HepG2 (cell line): Measurements from ENCODE around the gene GPR162. TPM values are rescaled to one million over a fixed set of nuclear protein-coding genes. Genes with fewer than 3 reads are reported as not detected.

Experiments used
- ATAC-seq: fragments of 200-7000 bp; cut with Tn5 transposase; 3 replicates; pipeline ENCODE4 v1.9.1; 2020; ENCODE audit warnings: mild to moderate bottlenecking, moderate library complexity
- BruUV-seq: library from RNA; stranded (reverse); fragments of 400-500 nt; replicated peaks from 2 replicates; lab custom pipeline; 2021; lab: Mats Ljungman, UMichigan
- CTCF ChIA-PET: fragments of 300-600 bp; formaldehyde crosslinking; extraction: SDS; loops from one replicate; lab custom pipeline; 2021; ENCODE audit warnings: low total read pairs, inconsistent platforms, low intra/inter-chr PET ratio; lab: Yijun Ruan, JAX
- POLR2A ChIA-PET: fragments of 350-600 bp; sonication (Branson Sonifier 250); formaldehyde crosslinking; loops from one replicate; lab custom pipeline; 2020; ENCODE audit warnings: antibody characterized with exemption, inconsistent platforms; lab: Yijun Ruan, JAX
- DNase-seq: peaks from one replicate; pipeline ENCODE4 v3.0.0-alpha.2; 2015; ENCODE audit warnings: low spot score
- FAIRE-seq: peaks from 3 replicates; lab custom pipeline; 2011; peaks lifted over from hg19 to GRCh38; lab: Jason Lieb, UNC
- H2AFZ ChIP-seq: one replicate; pipeline ENCODE4 v1.6.1; 2011; ENCODE audit warnings: low read length, inconsistent platforms
- H3K27ac ChIP-seq: fragments of 300-600 bp; 3 replicates; pipeline ENCODE4 v1.8.0; 2011; ENCODE audit warnings: mixed run types, mild to moderate bottlenecking, mixed read lengths, low read length, inconsistent platforms; ENCODE audit not compliant: insufficient read depth; ENCODE audit errors: extremely low read length
- H3K27me3 ChIP-seq, 2 experiments: fragments of 200-600 bp in 1 of 2; 2 replicates in 1 of 2; 3 replicates in 1 of 2; pipeline versions ENCODE4 v1.6.0 to v1.8.0; 2011; ENCODE audit warnings: low read length in 2 of 2, mild to moderate bottlenecking in 2 of 2, moderate library complexity in 2 of 2, inconsistent platforms in 1 of 2; ENCODE audit not compliant: insufficient read depth in 2 of 2, control insufficient read depth in 1 of 2
- H3K36me3 ChIP-seq, 2 experiments: fragments of 200-600 bp in 1 of 2; replicated peaks in 1 of 2; 2 replicates in 1 of 2; 3 replicates in 1 of 2; pipeline versions ENCODE4 v1.5.1 to v1.8.0; 2011; ENCODE audit warnings: low read length in 2 of 2, inconsistent platforms in 1 of 2; ENCODE audit not compliant: insufficient read depth in 2 of 2, control insufficient read depth in 1 of 2
- H3K4me1 ChIP-seq: 2 replicates; pipeline ENCODE4 v1.5.1; 2012; ENCODE audit warnings: low read length, inconsistent platforms; ENCODE audit not compliant: insufficient read depth
- H3K4me2 ChIP-seq: 2 replicates; pipeline ENCODE4 v1.6.0; 2011; ENCODE audit warnings: low read depth, low read length, inconsistent platforms
- H3K4me3 ChIP-seq, 3 experiments: fragments of 200-600 bp in 1 of 3; sonication (generic), shearing (Covaris generic) in 1 of 3; replicated peaks in 1 of 3; 2 replicates each; pipeline ENCODE4 v1.5.1; 2011 to 2016; ENCODE audit warnings: low read length in 3 of 3, inconsistent platforms in 2 of 3, low read depth in 2 of 3, mild to moderate bottlenecking in 2 of 3, control low read depth in 1 of 3, mixed read lengths in 1 of 3; ENCODE audit not compliant: insufficient read depth in 1 of 3
- H3K79me2 ChIP-seq: one replicate; pipeline ENCODE4 v1.6.1; 2011; ENCODE audit warnings: low read length, inconsistent platforms; ENCODE audit not compliant: insufficient read depth
- H3K9ac ChIP-seq: 2 replicates; pipeline ENCODE4 v1.6.0; 2011; ENCODE audit warnings: mild to moderate bottlenecking, low read depth, low read length, inconsistent platforms; ENCODE audit not compliant: insufficient read depth
- H3K9me3 ChIP-seq: 2 replicates; pipeline ENCODE4 v1.5.1; 2012; ENCODE audit warnings: mild to moderate bottlenecking, low read length
- H4K20me1 ChIP-seq: 2 replicates; pipeline ENCODE4 v1.6.0; 2011; ENCODE audit warnings: inconsistent platforms, mild to moderate bottlenecking, low read length, moderate library complexity; ENCODE audit not compliant: insufficient read depth
- ATF1 ChIP-seq: IDR thresholded peaks from 2 replicates; pipeline ENCODE4 v1.6.1; 2016; ENCODE audit warnings: mild to moderate bottlenecking, control low read depth
- BRD4 ChIP-seq: sonication (generic); formaldehyde crosslinking; IDR thresholded peaks from 2 replicates; pipeline ENCODE4 v1.4.0; 2020; ENCODE audit warnings: missing genetic modification reagents
- CREM ChIP-seq, 2 experiments: sonication (generic) in 1 of 2; formaldehyde crosslinking in 1 of 2; IDR thresholded peaks; 2 replicates each; pipeline versions ENCODE4 v1.4.0 to v1.6.1; 2016 to 2020; ENCODE audit warnings: antibody characterized with exemption in 1 of 2, mild to moderate bottlenecking in 1 of 2, missing genetic modification reagents in 1 of 2
- GABPA ChIP-seq, 2 experiments: IDR thresholded peaks; 2 replicates each; pipeline ENCODE4 v1.6.1; 2011 to 2016; ENCODE audit warnings: low read depth in 2 of 2, low read length in 1 of 2, missing biosample characterization in 1 of 2, missing genetic modification characterization in 1 of 2
- MED8 ChIP-seq: sonication (generic); formaldehyde crosslinking; IDR thresholded peaks from 2 replicates; pipeline ENCODE4 v1.8.1; 2023; ENCODE audit warnings: mild to moderate bottlenecking, missing genetic modification reagents; ENCODE audit not compliant: insufficient replicate concordance
- MEIS2 ChIP-seq: sonication (generic); formaldehyde crosslinking; IDR thresholded peaks from 2 replicates; pipeline ENCODE4 v1.9.0; 2021; ENCODE audit warnings: mild to moderate bottlenecking, missing genetic modification reagents
- MTA1 ChIP-seq: sonication (generic); formaldehyde crosslinking; IDR thresholded peaks from 2 replicates; pipeline ENCODE4 v1.4.0; 2020; ENCODE audit warnings: missing genetic modification reagents, mild to moderate bottlenecking, borderline replicate concordance
- NAIF1 ChIP-seq: sonication (generic); formaldehyde crosslinking; IDR thresholded peaks from 2 replicates; pipeline ENCODE4 v1.5.0; 2020; ENCODE audit warnings: mild to moderate bottlenecking, missing genetic modification reagents, borderline replicate concordance
- NFKBIZ ChIP-seq: IDR thresholded peaks from 2 replicates; pipeline ENCODE4 v1.6.1; 2018; ENCODE audit warnings: missing genetic modification reagents, missing compliant biosample characterization
- PAWR ChIP-seq: sonication (generic); formaldehyde crosslinking; IDR thresholded peaks from 2 replicates; pipeline ENCODE4 v1.4.0; 2020; ENCODE audit warnings: missing genetic modification reagents, mild to moderate bottlenecking, borderline replicate concordance
- PITX1 ChIP-seq: sonication (generic); formaldehyde crosslinking; IDR thresholded peaks from 2 replicates; pipeline ENCODE4 v1.5.1; 2020; ENCODE audit warnings: mild to moderate bottlenecking, missing genetic modification reagents
- TAF1 ChIP-seq: sonication (generic); formaldehyde crosslinking; IDR thresholded peaks from 2 replicates; pipeline ENCODE4 v1.4.0; 2020; ENCODE audit warnings: missing genetic modification reagents
- YEATS4 ChIP-seq: sonication (generic); formaldehyde crosslinking; IDR thresholded peaks from 2 replicates; pipeline ENCODE4 v1.4.0; 2020; ENCODE audit warnings: missing genetic modification reagents, borderline replicate concordance
- ZFP37 ChIP-seq: sonication (generic); formaldehyde crosslinking; IDR thresholded peaks from 2 replicates; pipeline ENCODE4 v1.4.0; 2020; ENCODE audit warnings: missing genetic modification reagents, borderline replicate concordance
- ZNF331 ChIP-seq: sonication (generic); formaldehyde crosslinking; IDR thresholded peaks from 2 replicates; pipeline ENCODE4 v1.4.0; 2020; ENCODE audit warnings: missing genetic modification reagents
- ZNF777 ChIP-seq: sonication (generic); formaldehyde crosslinking; IDR thresholded peaks from 2 replicates; pipeline ENCODE4 v1.4.0; 2020; ENCODE audit warnings: missing genetic modification reagents
- WGBS: methylation state at CpG from one replicate; pipeline ENCODE4 v1.1.6; 2017; ENCODE audit warnings: low lambda C conversion rate; 5-methylcytosine and 5-hydroxymethylcytosine counted together
- in situ Hi-C: cut with HindIII; loops from 2 replicates; pipeline ENCODE4 v1.10.0; 2017; ENCODE audit warnings: low pct_unique_long_range_greater_than_20kb; ENCODE audit not compliant: extremely low pct_ligation_motif_present
- intact Hi-C: fragments of 100-400 bp; cut with micrococcal nuclease; formaldehyde crosslinking; loops from one replicate; pipeline ENCODE4 v1.10.0; 2022; ENCODE audit not compliant: unreplicated experiment
- polyA plus RNA-seq, 8 experiments: library from polyadenylated mRNA; depleted of rRNA in 3 of 8; stranded (reverse) in 7 of 8; unstranded in 1 of 8; fragments of >200 nt; fragmentation: Illumina TruSeq in 4 of 8; extraction: Trizol in 4 of 8; gene quantifications; 2 replicates each; pipeline versions ENCODE4 v1.2.1 to v1.2.3, GENCODE V29; 2011 to 2016; ENCODE audit warnings: low read depth in 4 of 8, missing spikeins in 1 of 8, mixed read lengths in 1 of 8; ENCODE audit not compliant: insufficient read depth in 1 of 8
- total RNA-seq, 5 experiments: library from RNA; depleted of rRNA; stranded (reverse); fragments of >200 nt; fragmentation: Illumina TruSeq; extraction: Trizol; gene quantifications; 2 replicates each; pipeline ENCODE4 v1.2.3, GENCODE V29; 2016; ENCODE audit warnings: low read depth in 1 of 5
- TF ChIP-seq, protein P1 (sequence below): sonication (generic); formaldehyde crosslinking; IDR thresholded peaks from 2 replicates; pipeline ENCODE4 v1.8.1; 2023; ENCODE audit warnings: mild to moderate bottlenecking, missing genetic modification reagents
- TF ChIP-seq, protein P2 (sequence below): sonication (generic); formaldehyde crosslinking; IDR thresholded peaks from 2 replicates; pipeline ENCODE4 v1.9.0; 2021; ENCODE audit warnings: missing genetic modification reagents, borderline replicate concordance

Gene GPR162
- total and polyA plus RNA-seq, 2 of the 13 experiments (the other 11 are each of a cell fraction or from before 2014, with no cell fraction given), result 0.08 TPM; not detected in 1

DNA sequence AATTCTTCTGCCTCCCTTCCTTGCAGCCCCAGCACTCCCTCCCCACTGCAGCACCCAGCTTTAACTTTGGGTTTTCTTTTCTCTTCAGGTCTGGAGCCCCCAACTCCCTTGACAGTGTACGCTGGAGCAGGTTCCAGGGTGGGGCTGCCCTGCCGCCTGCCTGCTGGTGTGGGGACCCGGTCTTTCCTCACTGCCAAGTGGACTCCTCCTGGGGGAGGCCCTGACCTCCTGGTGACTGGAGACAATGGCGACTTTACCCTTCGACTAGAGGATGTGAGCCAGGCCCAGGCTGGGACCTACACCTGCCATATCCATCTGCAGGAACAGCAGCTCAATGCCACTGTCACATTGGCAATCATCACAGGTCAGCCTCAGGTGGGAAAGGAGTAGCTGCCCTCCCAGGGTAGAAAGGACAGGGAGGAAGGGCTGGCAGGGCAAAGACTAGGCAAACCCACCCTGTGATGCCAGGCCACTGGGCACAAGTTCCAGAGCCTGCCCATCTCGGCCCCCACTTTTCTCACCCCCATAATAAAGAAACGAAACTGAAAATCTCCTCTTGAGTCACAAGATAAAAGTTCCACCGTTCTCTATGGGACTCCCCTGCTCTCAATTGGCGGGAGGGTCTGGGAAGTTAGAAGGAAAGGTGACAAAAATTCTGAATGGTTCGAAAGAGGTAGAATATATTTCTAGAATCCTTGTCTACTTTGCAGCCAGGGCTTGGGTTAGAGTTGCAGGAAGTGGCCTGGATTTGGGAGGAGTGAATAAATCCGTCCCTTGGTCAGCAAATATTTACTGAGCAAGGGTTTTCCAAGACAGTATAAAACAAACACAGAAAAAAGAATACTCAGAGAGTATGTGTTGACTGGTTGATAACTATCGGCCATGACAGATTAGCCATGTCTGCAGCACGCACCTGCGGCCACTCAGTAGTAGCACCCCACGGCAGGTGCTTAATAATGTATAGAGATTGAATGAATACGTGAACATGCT is 46.1 kb upstream of the GPR162 start:
- DNase-seq, result peak; percentile 60
- Histone ChIP-seq H3K79me2 (no peaks in the 10 kb centered on the region), H3K9me3 (no peaks in the 10 kb centered on the region), H4K20me1 (no peaks in the 10 kb centered on the region), H3K9ac (no peak overlapping the region), H3K36me3 (0 out of 5 replicates have a peak, but pooled peaks cover 0 to 4% of the 10 kb centered on the region in 2 experiments), H3K4me3 (peak overlapping the region in 1 of 3 experiments; percentile 35; a peak in 2 of 6 replicates), H3K4me2 (peak overlapping the region; percentile 52), H2AFZ (no peak overlapping the region), H3K27ac (no peak overlapping the region), H3K27me3 (no peaks in the 10 kb centered on the region; a peak in 1 of 5 replicates), H3K4me1 (peaks cover 91% of the 10 kb centered on the region)
- in situ Hi-C loops (no loop called here), intact Hi-C loops (no loop called here)
- ATAC-seq, result peak; percentile 2; the same call in 1 of the 3 replicates
- no TSS peak for BruUV-seq
- ChIA-PET CTCF (no interaction called here), POLR2A (interaction anchor here (0.5 to 5.5 kb wide), 3 partner anchors 9 to 52 kb away, joined by 3 to 59 read pairs (median 17); partner anchors contain the start of genes COPS7A, MLF2 and PTMS)
- WGBS, result 15% methylated on average over 14 of the region's 16 CpGs
- peak; percentile 85 for FAIRE-seq
- TF ChIP-seq TAF1 (CRISPR knock-in tag) (no peak), ATF1 (CRISPR knock-in tag) (peak; percentile 43; the same call in 1 of the 2 replicates), YEATS4 (CRISPR knock-in tag) (peak; percentile 67; the same call in 1 of the 2 replicates), ZNF331 (CRISPR knock-in tag) (peak; percentile 57; the same call in 1 of the 2 replicates), MEIS2 (CRISPR knock-in tag) (peak; percentile 77; the same call in 1 of the 2 replicates), MED8 (CRISPR knock-in tag) (peak; percentile 36), PAWR (CRISPR knock-in tag) (no peak), ZFP37 (CRISPR knock-in tag) (0 out of 2 replicates have a peak, but pooled peaks have one; percentile 51), PITX1 (CRISPR knock-in tag) (peak; percentile 93), NFKBIZ (CRISPR knock-in tag) (0 out of 2 replicates have a peak, but pooled peaks have one; percentile 43), CREM (IDR thresholded peaks at IDR 0.05) (peak; percentile 81), CREM (CRISPR knock-in tag; IDR thresholded peaks at IDR 0.05) (no peak), GABPA (IDR thresholded peaks at IDR 0.05; ENCODE audit: low read depth, low read length) (no peak), GABPA (CRISPR knock-in tag; IDR thresholded peaks at IDR 0.05; ENCODE audit: low read depth) (peak; percentile 53), BRD4 (CRISPR knock-in tag) (no peak), NAIF1 (CRISPR knock-in tag) (no peak), MTA1 (no peak), ZNF777 (0 out of 2 replicates have a peak, but pooled peaks have one; percentile 39)
- TF ChIP-seq, protein P1, sequence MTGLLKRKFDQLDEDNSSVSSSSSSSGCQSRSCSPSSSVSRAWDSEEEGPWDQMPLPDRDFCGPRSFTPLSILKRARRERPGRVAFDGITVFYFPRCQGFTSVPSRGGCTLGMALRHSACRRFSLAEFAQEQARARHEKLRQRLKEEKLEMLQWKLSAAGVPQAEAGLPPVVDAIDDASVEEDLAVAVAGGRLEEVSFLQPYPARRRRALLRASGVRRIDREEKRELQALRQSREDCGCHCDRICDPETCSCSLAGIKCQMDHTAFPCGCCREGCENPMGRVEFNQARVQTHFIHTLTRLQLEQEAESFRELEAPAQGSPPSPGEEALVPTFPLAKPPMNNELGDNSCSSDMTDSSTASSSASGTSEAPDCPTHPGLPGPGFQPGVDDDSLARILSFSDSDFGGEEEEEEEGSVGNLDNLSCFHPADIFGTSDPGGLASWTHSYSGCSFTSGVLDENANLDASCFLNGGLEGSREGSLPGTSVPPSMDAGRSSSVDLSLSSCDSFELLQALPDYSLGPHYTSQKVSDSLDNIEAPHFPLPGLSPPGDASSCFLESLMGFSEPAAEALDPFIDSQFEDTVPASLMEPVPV (CRISPR knock-in tag), result no peak
- TF ChIP-seq, protein P2, sequence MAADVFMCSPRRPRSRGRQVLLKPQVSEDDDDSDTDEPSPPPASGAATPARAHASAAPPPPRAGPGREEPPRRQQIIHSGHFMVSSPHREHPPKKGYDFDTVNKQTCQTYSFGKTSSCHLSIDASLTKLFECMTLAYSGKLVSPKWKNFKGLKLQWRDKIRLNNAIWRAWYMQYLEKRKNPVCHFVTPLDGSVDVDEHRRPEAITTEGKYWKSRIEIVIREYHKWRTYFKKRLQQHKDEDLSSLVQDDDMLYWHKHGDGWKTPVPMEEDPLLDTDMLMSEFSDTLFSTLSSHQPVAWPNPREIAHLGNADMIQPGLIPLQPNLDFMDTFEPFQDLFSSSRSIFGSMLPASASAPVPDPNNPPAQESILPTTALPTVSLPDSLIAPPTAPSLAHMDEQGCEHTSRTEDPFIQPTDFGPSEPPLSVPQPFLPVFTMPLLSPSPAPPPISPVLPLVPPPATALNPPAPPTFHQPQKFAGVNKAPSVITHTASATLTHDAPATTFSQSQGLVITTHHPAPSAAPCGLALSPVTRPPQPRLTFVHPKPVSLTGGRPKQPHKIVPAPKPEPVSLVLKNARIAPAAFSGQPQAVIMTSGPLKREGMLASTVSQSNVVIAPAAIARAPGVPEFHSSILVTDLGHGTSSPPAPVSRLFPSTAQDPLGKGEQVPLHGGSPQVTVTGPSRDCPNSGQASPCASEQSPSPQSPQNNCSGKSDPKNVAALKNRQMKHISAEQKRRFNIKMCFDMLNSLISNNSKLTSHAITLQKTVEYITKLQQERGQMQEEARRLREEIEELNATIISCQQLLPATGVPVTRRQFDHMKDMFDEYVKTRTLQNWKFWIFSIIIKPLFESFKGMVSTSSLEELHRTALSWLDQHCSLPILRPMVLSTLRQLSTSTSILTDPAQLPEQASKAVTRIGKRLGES, result no peak
